ENCODE results near the gene ADAP1. TPM values are rescaled to one million over a fixed set of nuclear protein-coding genes. Genes with fewer than 3 reads are reported as not detected.

ADAP1 gene
- total RNA-seq, 1 donor from 2014 or later = 62.8 TPM

GRCh38 chr7:956031-956430, 1.6 kb upstream of the ADAP1 start:
- no peak for DNase-seq (ENCODE audit: low spot score)
- no peaks in the 10 kb centered on the region for H3K36me3 Mint-ChIP-seq (ENCODE audit: low read depth)
- H3K4me3 Mint-ChIP-seq (ENCODE audit: low read depth) = peak overlapping the region; percentile 71
- no peak overlapping the region for H3K27ac Mint-ChIP-seq
- peaks cover 2% of the 10 kb centered on the region for H3K4me1 Mint-ChIP-seq (ENCODE audit: low read depth)
- H3K27me3 Mint-ChIP-seq (ENCODE audit: low read depth) = peaks cover 8% of the 10 kb centered on the region
- no peaks in the 10 kb centered on the region for H3K9me3 Mint-ChIP-seq
- intact Hi-C loops (cut with micrococcal nuclease) = loop anchor here (5.0 kb wide), 1 partner anchor 34 kb away; no protein-coding TSS in a partner anchor

GRCh38 chr7:953547-954327, 743 bp downstream of the ADAP1 start:
- H3K27me3 Mint-ChIP-seq (ENCODE audit: low read depth) = peaks cover 8% of the 10 kb centered on the region
- H3K36me3 Mint-ChIP-seq (ENCODE audit: low read depth) = peaks cover 4% of the 10 kb centered on the region
- H3K4me1 Mint-ChIP-seq (ENCODE audit: low read depth) = peaks cover 2% of the 10 kb centered on the region
- H3K9me3 Mint-ChIP-seq = no peaks in the 10 kb centered on the region
- peak overlapping the region; percentile 52 for H3K4me3 Mint-ChIP-seq (ENCODE audit: low read depth)
- no peak for DNase-seq (ENCODE audit: low spot score)
- intact Hi-C loops (cut with micrococcal nuclease) = loop anchor here (1.0 to 2.0 kb wide), 2 partner anchors 45 to 167 kb away; no protein-coding TSS in a partner anchor
- H3K27ac Mint-ChIP-seq = no peak overlapping the region

- no peaks in the 10 kb centered on the region for H3K9me3 Mint-ChIP-seq
- H3K36me3 Mint-ChIP-seq (ENCODE audit: low read depth) = peaks cover 4% of the 10 kb centered on the region
- H3K27me3 Mint-ChIP-seq (ENCODE audit: low read depth) = peaks cover 8% of the 10 kb centered on the region
- no peak overlapping the region for H3K27ac Mint-ChIP-seq
- H3K4me3 Mint-ChIP-seq (ENCODE audit: low read depth) = peak overlapping the region; percentile 54
- H3K4me1 Mint-ChIP-seq (ENCODE audit: low read depth) = peaks cover 2% of the 10 kb centered on the region
- intact Hi-C loops (cut with micrococcal nuclease) = no loop called here
- no peak for DNase-seq (ENCODE audit: low spot score)
These were observed 1.7 kb downstream of the ADAP1 start for GRCh38 chr7:952548-953441.

GRCh38 chr7:951881-952547, 2.5 kb downstream of the ADAP1 start:
- intact Hi-C loops (cut with micrococcal nuclease) = no loop called here
- Mint-ChIP-seq H3K36me3 (ENCODE audit: low read depth) (peaks cover 4% of the 10 kb centered on the region), H3K27me3 (ENCODE audit: low read depth) (peaks cover 8% of the 10 kb centered on the region), H3K4me1 (ENCODE audit: low read depth) (peaks cover 2% of the 10 kb centered on the region), H3K4me3 (ENCODE audit: low read depth) (peak overlapping the region; percentile 54), H3K9me3 (no peaks in the 10 kb centered on the region), H3K27ac (no peak overlapping the region)
- DNase-seq (ENCODE audit: low spot score) = no peak

GRCh38 chr7:949021-949934, 5.2 kb downstream of the ADAP1 start:
- DNase-seq (ENCODE audit: low spot score) = no peak
- H3K9me3 Mint-ChIP-seq = no peaks in the 10 kb centered on the region
- peaks cover 4% of the 10 kb centered on the region for H3K36me3 Mint-ChIP-seq (ENCODE audit: low read depth)
- no peaks in the 10 kb centered on the region for H3K27me3 Mint-ChIP-seq (ENCODE audit: low read depth)
- H3K4me1 Mint-ChIP-seq (ENCODE audit: low read depth) = peaks cover 2% of the 10 kb centered on the region
- no peak overlapping the region for H3K4me3 Mint-ChIP-seq (ENCODE audit: low read depth)
- intact Hi-C loops (cut with micrococcal nuclease) = no loop called here
- H3K27ac Mint-ChIP-seq = no peak overlapping the region

GRCh38 chr7:947391-948210, 6.9 kb downstream of the ADAP1 start:
- peaks cover 1% of the 10 kb centered on the region for H3K4me1 Mint-ChIP-seq (ENCODE audit: low read depth)
- DNase-seq (ENCODE audit: low spot score) = no peak
- H3K4me3 Mint-ChIP-seq (ENCODE audit: low read depth) = no peak overlapping the region
- intact Hi-C loops (cut with micrococcal nuclease) = no loop called here
- H3K27me3 Mint-ChIP-seq (ENCODE audit: low read depth) = no peaks in the 10 kb centered on the region
- H3K9me3 Mint-ChIP-seq = no peaks in the 10 kb centered on the region
- no peak overlapping the region for H3K27ac Mint-ChIP-seq
- peaks cover 4% of the 10 kb centered on the region for H3K36me3 Mint-ChIP-seq (ENCODE audit: low read depth)

GRCh38 chr7:946256-946996, 8.1 kb downstream of the ADAP1 start:
- intact Hi-C loops (cut with micrococcal nuclease) = no loop called here
- H3K4me3 Mint-ChIP-seq (ENCODE audit: low read depth) = no peak overlapping the region

GRCh38 chr7:945556-946255, 8.8 kb downstream of the ADAP1 start:
- Mint-ChIP-seq H3K27ac (no peak overlapping the region), H3K27me3 (ENCODE audit: low read depth) (peaks cover 2% of the 10 kb centered on the region), H3K4me1 (ENCODE audit: low read depth) (peaks cover 14% of the 10 kb centered on the region), H3K36me3 (ENCODE audit: low read depth) (peaks cover 14% of the 10 kb centered on the region), H3K4me3 (ENCODE audit: low read depth) (no peak overlapping the region), H3K9me3 (peaks cover 13% of the 10 kb centered on the region)
- intact Hi-C loops (cut with micrococcal nuclease) = no loop called here
- no peak for DNase-seq (ENCODE audit: low spot score)

More at GRCh38 chr7:946256-946996, 8.1 kb downstream of the ADAP1 start:
- H3K27ac Mint-ChIP-seq = no peak overlapping the region
- no peak for DNase-seq (ENCODE audit: low spot score)
- H3K36me3 Mint-ChIP-seq (ENCODE audit: low read depth) = peaks cover 12% of the 10 kb centered on the region
- H3K4me1 Mint-ChIP-seq (ENCODE audit: low read depth) = peaks cover 7% of the 10 kb centered on the region
- peaks cover 6% of the 10 kb centered on the region for H3K9me3 Mint-ChIP-seq
- H3K27me3 Mint-ChIP-seq (ENCODE audit: low read depth) = peaks cover 2% of the 10 kb centered on the region

- Mint-ChIP-seq H3K4me1 (ENCODE audit: low read depth) (peaks cover 20% of the 10 kb centered on the region), H3K27ac (no peak overlapping the region), H3K9me3 (peaks cover 18% of the 10 kb centered on the region), H3K27me3 (ENCODE audit: low read depth) (peaks cover 2% of the 10 kb centered on the region), H3K4me3 (ENCODE audit: low read depth) (no peak overlapping the region), H3K36me3 (ENCODE audit: low read depth) (peaks cover 16% of the 10 kb centered on the region)
- intact Hi-C loops (cut with micrococcal nuclease) = no loop called here
- no peak for DNase-seq (ENCODE audit: low spot score)
These were observed 9.3 kb downstream of the ADAP1 start for GRCh38 chr7:945147-945555.

- Mint-ChIP-seq H3K4me3 (ENCODE audit: low read depth) (no peak overlapping the region), H3K27me3 (ENCODE audit: low read depth) (peaks cover 2% of the 10 kb centered on the region), H3K27ac (no peak overlapping the region), H3K4me1 (ENCODE audit: low read depth) (peaks cover 24% of the 10 kb centered on the region), H3K9me3 (peaks cover 22% of the 10 kb centered on the region), H3K36me3 (ENCODE audit: low read depth) (peaks cover 20% of the 10 kb centered on the region)
- intact Hi-C loops (cut with micrococcal nuclease) = no loop called here
- no peak for DNase-seq (ENCODE audit: low spot score)
These were observed 9.7 kb downstream of the ADAP1 start for GRCh38 chr7:944744-945143.

Measured in activated T-helper 2 cell treated with anti-CD3 and anti-CD28 coated beads, Interferon-gamma antibody, Interleukin-2, Interleukin-4, amounts not matched to agents 10 μg/mL and 5 μg/mL and 100 μg/mL, durations not matched to agents 14 hours and 24 hours and 36 hours (primary cell).